KOPT-K1 (cell line): ENCODE results near the gene CNP.
"Not testable (repeated sequence)": the region's sequence is repeated elsewhere in the genome, so short reads cannot be mapped to it uniquely, and the experiment has no call there.

Experiments used
- H3K27ac ChIP-seq: fragments of 200-600 bp; sonication (generic); 2 replicates; pipeline ENCODE4 v1.5.1; 2016; ENCODE audit warnings: antibody characterized with exemption, mild to moderate bottlenecking, low read depth, low read length; ENCODE audit not compliant: poor library complexity, severe bottlenecking
- H3K36me3 ChIP-seq: fragments of 200-600 bp; sonication (generic); 2 replicates; pipeline ENCODE4 v1.5.1; 2017; ENCODE audit warnings: antibody characterized with exemption, mild to moderate bottlenecking, low read length, moderate library complexity; ENCODE audit not compliant: insufficient read depth
- H3K9me3 ChIP-seq: fragments of 200-600 bp; sonication (generic); 2 replicates; pipeline ENCODE4 v1.5.1; 2017; ENCODE audit warnings: antibody characterized with exemption, low read length, mild to moderate bottlenecking; ENCODE audit not compliant: insufficient read depth, poor library complexity, severe bottlenecking

The CNP gene

GRCh38 chr17:42019509-42020404 is 53.2 kb downstream of the CNP start, which contains the start of gene NKIRAS2:
TSS of gene NKIRAS2 (plus strand) at chr17:42020090. CDS start at chr17:42021578, 1,488 bp downstream.
- H3K9me3 ChIP-seq = no peaks in the 10 kb centered on the region
- peak within 1 kb of the TSS; percentile 76 for H3K27ac ChIP-seq
- peaks cover 39% of the 10 kb centered on the region for H3K36me3 ChIP-seq

- Histone ChIP-seq H3K36me3 (peaks cover 39% of the 10 kb centered on the region), H3K27ac (peak overlapping the region; percentile 76)
- not testable (repeated sequence) for H3K9me3 ChIP-seq
These were observed 54.2 kb downstream of the CNP start for GRCh38 chr17:42020845-42021244.

GRCh38 chr17:42023524-42024349 is 57.1 kb downstream of the CNP start:
- H3K9me3 ChIP-seq = no peaks in the 10 kb centered on the region
- no peak overlapping the region for H3K27ac ChIP-seq
- H3K36me3 ChIP-seq = peaks cover 39% of the 10 kb centered on the region

GRCh38 chr17:42025191-42025579 is 58.6 kb downstream of the CNP start:
- Histone ChIP-seq H3K9me3 (no peaks in the 10 kb centered on the region), H3K27ac (no peak overlapping the region), H3K36me3 (peaks cover 39% of the 10 kb centered on the region)

- Histone ChIP-seq H3K27ac (no peak overlapping the region), H3K36me3 (peaks cover 39% of the 10 kb centered on the region), H3K9me3 (no peaks in the 10 kb centered on the region)
These were observed 59.3 kb downstream of the CNP start for GRCh38 chr17:42025936-42026335.

GRCh38 chr17:42026857-42027589 is 60.4 kb downstream of the CNP start:
- Histone ChIP-seq H3K36me3 (peaks cover 34% of the 10 kb centered on the region), H3K27ac (no peak overlapping the region), H3K9me3 (no peaks in the 10 kb centered on the region)
